H9 (cell line): ENCODE measurements around the gene DPEP3. TPM values are rescaled to one million over a fixed set of nuclear protein-coding genes. Genes with fewer than 3 reads are reported as not detected.

ENCODE experiments used
- DNase-seq: peaks from one replicate; pipeline ENCODE4 v3.0.0-alpha.2; 2017
- H2AFZ ChIP-seq: one replicate; pipeline ENCODE4 v1.6.1; 2013; ENCODE audit warnings: mild to moderate bottlenecking, low read length, control low read depth, moderate library complexity
- H2AK5ac ChIP-seq: 2 replicates; pipeline ENCODE4 v1.6.1; 2013; ENCODE audit warnings: low read length, control low read depth, mixed read lengths; ENCODE audit not compliant: insufficient read length
- H2BK120ac ChIP-seq: one replicate; pipeline ENCODE4 v1.6.1; 2013; ENCODE audit warnings: low read depth, mild to moderate bottlenecking, low read length, control low read depth, inconsistent platforms; ENCODE audit not compliant: poor library complexity, severe bottlenecking
- H2BK12ac ChIP-seq: 2 replicates; pipeline ENCODE4 v1.6.1; 2013; ENCODE audit warnings: low read length, control low read depth, mixed read lengths, low read depth; ENCODE audit not compliant: insufficient read length
- H2BK15ac ChIP-seq: 2 replicates; pipeline ENCODE4 v1.6.1; 2013; ENCODE audit warnings: low read depth, low read length, control low read depth
- H2BK20ac ChIP-seq: one replicate; pipeline ENCODE4 v1.6.1; 2013; ENCODE audit warnings: low read depth, mild to moderate bottlenecking, low read length, control low read depth, inconsistent platforms; ENCODE audit not compliant: poor library complexity, severe bottlenecking
- H2BK5ac ChIP-seq: 2 replicates; pipeline ENCODE4 v1.6.1; 2013; ENCODE audit warnings: low read length, control low read depth, mixed read lengths; ENCODE audit not compliant: insufficient read length
- H3K14ac ChIP-seq: 2 replicates; pipeline ENCODE4 v1.6.1; 2013; ENCODE audit warnings: low read length, control low read depth; ENCODE audit not compliant: insufficient read depth
- H3K18ac ChIP-seq: 2 replicates; pipeline ENCODE4 v1.6.1; 2013; ENCODE audit warnings: low read depth, mild to moderate bottlenecking, mixed read lengths, low read length, control low read depth; ENCODE audit not compliant: insufficient read length
- H3K23ac ChIP-seq: 2 replicates; pipeline ENCODE4 v1.6.1; 2013; ENCODE audit warnings: low read length, control low read depth, mixed read lengths, low read depth; ENCODE audit not compliant: insufficient read length
- H3K23me2 ChIP-seq: 2 replicates; pipeline ENCODE4 v1.6.1; 2013; ENCODE audit warnings: low read depth, mild to moderate bottlenecking, mixed read lengths, low read length, control low read depth; ENCODE audit not compliant: insufficient read length, poor library complexity, severe bottlenecking
- H3K27ac ChIP-seq: 2 replicates; pipeline ENCODE4 v1.5.1; 2013; ENCODE audit warnings: low read length, control low read depth, mixed read lengths, low read depth; ENCODE audit not compliant: insufficient read length
- H3K27me3 ChIP-seq: 2 replicates; pipeline ENCODE4 v1.6.1; 2013; ENCODE audit warnings: low read length, control low read depth, inconsistent platforms; ENCODE audit not compliant: insufficient read depth
- H3K4ac ChIP-seq: 2 replicates; pipeline ENCODE4 v1.6.1; 2013; ENCODE audit warnings: low read depth, mild to moderate bottlenecking, control low read depth, inconsistent platforms, low read length, moderate library complexity
- H3K4me1 ChIP-seq: 2 replicates; pipeline ENCODE4 v1.6.1; 2013; ENCODE audit warnings: low read length, control low read depth, inconsistent platforms; ENCODE audit not compliant: insufficient read depth
- H3K4me2 ChIP-seq: 2 replicates; pipeline ENCODE4 v1.6.1; 2013; ENCODE audit warnings: low read length, control low read depth, mixed read lengths; ENCODE audit not compliant: insufficient read length, insufficient read depth
- H3K56ac ChIP-seq: 2 replicates; pipeline ENCODE4 v1.6.1; 2013; ENCODE audit warnings: low read depth, mild to moderate bottlenecking, mixed read lengths, low read length, control low read depth; ENCODE audit not compliant: insufficient read length
- H3K79me1 ChIP-seq: 2 replicates; pipeline ENCODE4 v1.6.1; 2013; ENCODE audit warnings: low read depth, mild to moderate bottlenecking, moderate library complexity, low read length, control low read depth, inconsistent platforms; ENCODE audit not compliant: insufficient read depth, poor library complexity, severe bottlenecking
- H3K79me2 ChIP-seq: 2 replicates; pipeline ENCODE4 v1.6.1; 2013; ENCODE audit warnings: low read length, control low read depth, inconsistent platforms; ENCODE audit not compliant: insufficient read depth
- H3K9ac ChIP-seq: 2 replicates; pipeline ENCODE4 v1.6.1; 2013; ENCODE audit warnings: low read length, control low read depth, mixed read lengths; ENCODE audit not compliant: insufficient read length; ENCODE audit errors: extremely low read depth
- H3K9me3 ChIP-seq: one replicate; pipeline ENCODE4 v1.6.1; 2013; ENCODE audit warnings: low read depth, low read length, inconsistent platforms; ENCODE audit not compliant: control insufficient read depth
- H3T11ph ChIP-seq: one replicate; pipeline ENCODE4 v1.6.1; 2013; ENCODE audit warnings: mild to moderate bottlenecking, low read length, control low read depth, inconsistent platforms
- H4K20me1 ChIP-seq: one replicate; pipeline ENCODE4 v1.6.1; 2013; ENCODE audit not compliant: control insufficient read depth, insufficient read length, insufficient read depth
- H4K5ac ChIP-seq: 2 replicates; pipeline ENCODE4 v1.6.1; 2013; ENCODE audit warnings: low read depth, mild to moderate bottlenecking, mixed read lengths, low read length, control low read depth; ENCODE audit not compliant: insufficient read length
- H4K8ac ChIP-seq: replicated peaks from 2 replicates; pipeline ENCODE4 v1.6.1; 2013; ENCODE audit warnings: low read length, control low read depth, mixed read lengths, low read depth; ENCODE audit not compliant: insufficient read length
- H4K91ac ChIP-seq: 2 replicates; pipeline ENCODE4 v1.6.1; 2013; ENCODE audit warnings: low read depth, mild to moderate bottlenecking, moderate library complexity, mixed read lengths, low read length, control low read depth; ENCODE audit not compliant: insufficient read length
- H3K27ac Mint-ChIP-seq, 3 experiments: 2 replicates in 2 of 3; 3 replicates in 1 of 3; pipeline ENCODE4 v1.8.0; 2020 to 2021; ENCODE audit warnings: mixed read lengths in 3 of 3, mild to moderate bottlenecking in 1 of 3, moderate library complexity in 1 of 3
- H3K27me3 Mint-ChIP-seq: 2 replicates; pipeline ENCODE4 v1.8.0; 2021; ENCODE audit warnings: low read depth, mild to moderate bottlenecking, moderate library complexity, mixed read lengths
- H3K36me3 Mint-ChIP-seq, 3 experiments: 2 replicates in 2 of 3; 3 replicates in 1 of 3; pipeline ENCODE4 v1.8.0; 2020 to 2021; ENCODE audit warnings: low read depth in 3 of 3, mixed read lengths in 3 of 3; ENCODE audit not compliant: insufficient read depth in 1 of 3
- H3K4me1 Mint-ChIP-seq, 2 experiments: 2 replicates each; pipeline ENCODE4 v1.8.0; 2020; ENCODE audit warnings: mixed read lengths in 2 of 2
- H3K4me3 Mint-ChIP-seq, 2 experiments: 2 replicates in 1 of 2; 3 replicates in 1 of 2; pipeline ENCODE4 v1.8.0; 2020 to 2021; ENCODE audit warnings: mild to moderate bottlenecking in 2 of 2, mixed read lengths in 2 of 2, moderate library complexity in 1 of 2
- H3K9me3 Mint-ChIP-seq, 2 experiments: 2 replicates in 1 of 2; 3 replicates in 1 of 2; pipeline ENCODE4 v1.8.0; 2020; ENCODE audit warnings: mild to moderate bottlenecking in 2 of 2, mixed read lengths in 2 of 2, moderate library complexity in 1 of 2
- WGBS: extraction: QIAGEN DNeasy Blood & Tissue Kit; methylation state at CpG from one replicate; pipeline ENCODE4 v1.1.7; 2013; ENCODE audit warnings: missing lambda C conversion rate, low lambda C conversion rate, mixed read lengths; ENCODE audit not compliant: insufficient read length; ENCODE audit errors: extremely low coverage; 5-methylcytosine and 5-hydroxymethylcytosine counted together
- total RNA-seq: library from RNA; stranded (reverse); gene quantifications from 2 replicates; pipeline ENCODE4 v1.2.1, GENCODE V29; 2021
- TF ChIP-seq, protein P1 (sequence below): fragments of 200-600 bp; sonication (generic); conservative IDR thresholded peaks from 3 replicates; pipeline ENCODE4 v1.8.0; 2021; ENCODE audit warnings: antibody characterized with exemption, mild to moderate bottlenecking

DPEP3 gene
- total RNA-seq, 1 experiment from 2014 or later, result 0.68 TPM

DNA sequence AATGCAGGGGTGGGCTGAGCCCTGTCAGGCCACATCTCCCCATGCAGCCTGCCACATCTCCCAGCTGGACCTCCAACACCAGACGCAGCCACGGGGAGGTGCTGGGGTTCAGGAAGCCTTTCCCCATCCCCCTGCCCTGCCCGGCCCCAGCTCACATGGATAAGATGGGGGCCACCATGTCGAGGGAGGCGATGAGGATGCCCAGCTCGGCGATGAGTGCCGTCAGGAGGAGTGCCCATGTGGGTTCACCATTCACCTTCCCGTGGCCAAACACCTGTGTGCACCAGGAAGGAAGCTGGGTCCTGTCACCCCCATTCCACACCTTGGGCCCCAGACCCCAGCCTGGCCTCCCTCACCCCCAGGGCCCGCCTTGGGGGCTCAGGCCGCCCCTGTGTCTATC lies 30.7 kb downstream of the DPEP3 start:
- Histone ChIP-seq H2AFZ (no peak overlapping the region), H2BK5ac (no peak overlapping the region), H4K20me1 (no peaks in the 10 kb centered on the region), H3K27ac (no peak overlapping the region), H4K5ac (no peak overlapping the region), H3K79me2 (no peaks in the 10 kb centered on the region), H2BK20ac (no peak overlapping the region), H3K79me1 (no peaks in the 10 kb centered on the region), H3K18ac (no peak overlapping the region), H3K9me3 (no peaks in the 10 kb centered on the region), H3K4ac (no peak overlapping the region), H3K23ac (no peak overlapping the region), H3K56ac (no peak overlapping the region), H2BK120ac (no peak overlapping the region), H2AK5ac (no peak overlapping the region), H2BK12ac (no peak overlapping the region), H3K27me3 (no peaks in the 10 kb centered on the region), H3K9ac (no peak overlapping the region), H3T11ph (no peak overlapping the region), H3K23me2 (no peaks in the 10 kb centered on the region), H4K8ac (no peak overlapping the region), H3K4me2 (no peak overlapping the region), H3K4me1 (no peaks in the 10 kb centered on the region), H4K91ac (no peak overlapping the region), H2BK15ac (no peak overlapping the region), H3K14ac (no peak overlapping the region)
- WGBS, result no CpG with 5 or more reads among the region's 11 CpGs
- H3K27me3 Mint-ChIP-seq, result no peaks in the 10 kb centered on the region
- H3K9me3 Mint-ChIP-seq, result no peaks in the 10 kb centered on the region
- H3K4me3 Mint-ChIP-seq, result no peak overlapping the region
- H3K36me3 Mint-ChIP-seq, result peaks cover 20 to 76% (median 57%) of the 10 kb centered on the region in 3 experiments; a peak in 6 of 7 replicates
- TF ChIP-seq, protein P1, sequence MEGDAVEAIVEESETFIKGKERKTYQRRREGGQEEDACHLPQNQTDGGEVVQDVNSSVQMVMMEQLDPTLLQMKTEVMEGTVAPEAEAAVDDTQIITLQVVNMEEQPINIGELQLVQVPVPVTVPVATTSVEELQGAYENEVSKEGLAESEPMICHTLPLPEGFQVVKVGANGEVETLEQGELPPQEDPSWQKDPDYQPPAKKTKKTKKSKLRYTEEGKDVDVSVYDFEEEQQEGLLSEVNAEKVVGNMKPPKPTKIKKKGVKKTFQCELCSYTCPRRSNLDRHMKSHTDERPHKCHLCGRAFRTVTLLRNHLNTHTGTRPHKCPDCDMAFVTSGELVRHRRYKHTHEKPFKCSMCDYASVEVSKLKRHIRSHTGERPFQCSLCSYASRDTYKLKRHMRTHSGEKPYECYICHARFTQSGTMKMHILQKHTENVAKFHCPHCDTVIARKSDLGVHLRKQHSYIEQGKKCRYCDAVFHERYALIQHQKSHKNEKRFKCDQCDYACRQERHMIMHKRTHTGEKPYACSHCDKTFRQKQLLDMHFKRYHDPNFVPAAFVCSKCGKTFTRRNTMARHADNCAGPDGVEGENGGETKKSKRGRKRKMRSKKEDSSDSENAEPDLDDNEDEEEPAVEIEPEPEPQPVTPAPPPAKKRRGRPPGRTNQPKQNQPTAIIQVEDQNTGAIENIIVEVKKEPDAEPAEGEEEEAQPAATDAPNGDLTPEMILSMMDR, result no peak
- no peaks in the 10 kb centered on the region for H3K4me1 Mint-ChIP-seq
- no peak overlapping the region for H3K27ac Mint-ChIP-seq
- no peak for DNase-seq
